Heart left ventricle (tissue), 16 donors: ENCODE data around the gene DOCK3. TPM values are rescaled to one million over a fixed set of nuclear protein-coding genes. Genes with fewer than 3 reads are reported as not detected.

Experiments
- ATAC-seq, 4 donors: fragments of 200-7000 bp; cut with Tn5 transposase; one replicate each; pipeline ENCODE4 v1.9.1; 2020 to 2022; ENCODE audit warnings: moderate library complexity in 4 of 4, mild to moderate bottlenecking in 3 of 4, moderate number of reproducible peaks in 1 of 4
- DNase-seq, 5 donors: peaks; one replicate each; pipeline ENCODE4 v3.0.0-alpha.2; 2020
- H3K27ac ChIP-seq, 12 donors: fragments of 200-600 bp; sonication (generic) in 4 of 12; one replicate each; pipeline versions ENCODE4 v1.5.0 to v1.8.0; 2016 to 2022; ENCODE audit warnings: mild to moderate bottlenecking in 2 of 12
- H3K27me3 ChIP-seq, 9 donors: fragments of 200-600 bp; sonication (generic) in 2 of 9; one replicate each; pipeline versions ENCODE4 v1.5.1 to v1.8.0; 2016 to 2022; ENCODE audit warnings: mild to moderate bottlenecking in 3 of 9
- H3K36me3 ChIP-seq, 9 donors: fragments of 200-600 bp; sonication (generic) in 2 of 9; one replicate each; pipeline versions ENCODE4 v1.5.0 to v1.8.0; 2018 to 2022; ENCODE audit warnings: mild to moderate bottlenecking in 2 of 9
- H3K4me1 ChIP-seq, 12 donors: fragments of 200-600 bp; sonication (generic) in 4 of 12; one replicate each; pipeline versions ENCODE4 v1.5.0 to v1.8.0; 2016 to 2022; ENCODE audit warnings: mild to moderate bottlenecking in 3 of 12
- H3K4me3 ChIP-seq, 12 donors: fragments of 200-600 bp; sonication (generic) in 4 of 12; one replicate each; pipeline versions ENCODE4 v1.5.0 to v1.8.0; 2017 to 2022; ENCODE audit warnings: mild to moderate bottlenecking in 9 of 12, moderate library complexity in 4 of 12
- H3K9me3 ChIP-seq, 12 donors: fragments of 200-600 bp; sonication (generic) in 4 of 12; one replicate each; pipeline versions ENCODE4 v1.5.0 to v1.8.0; 2016 to 2022; ENCODE audit warnings: mild to moderate bottlenecking in 1 of 12
- CTCF ChIP-seq, 12 donors: fragments of 200-600 bp; sonication (generic) in 4 of 12; IDR thresholded peaks; one replicate each; pipeline versions ENCODE4 v1.5.0 to v1.8.0; 2018 to 2022; ENCODE audit warnings: antibody characterized with exemption in 12 of 12, mild to moderate bottlenecking in 5 of 12
- POLR2A ChIP-seq, 2 donors: fragments of 450-650 bp; IDR thresholded peaks; one replicate each; pipeline ENCODE4 v1.6.1; 2017; ENCODE audit warnings: antibody characterized with exemption in 2 of 2, mild to moderate bottlenecking in 2 of 2, moderate library complexity in 2 of 2
- WGBS, 4 donors: extraction: QIAGEN DNeasy Blood & Tissue Kit in 2 of 4; methylation state at CpG; one replicate each; pipeline versions ENCODE4 v1.1.5 to v1.1.7; 2013 to 2018; 5-methylcytosine and 5-hydroxymethylcytosine counted together
- intact Hi-C, 10 donors: fragments of 100-400 bp; cut with DNase I; formaldehyde crosslinking; loops; one replicate each; pipeline versions ENCODE4 v1.11.1 to v1.14.2; 2022
- microRNA-seq, 4 donors: library from miRNA; unstranded; fragments of <30 nt; microRNA quantifications; one replicate each; pipeline versions ENCODE4 to v1.2.0, GENCODE V29; 2017 to 2020
- polyA plus RNA-seq, 2 donors: library from polyadenylated mRNA; stranded (reverse); fragments of 200-250 nt; gene quantifications; one replicate each; pipeline ENCODE4 v1.2.3, GENCODE V29; 2013
- total RNA-seq, 9 donors: library from RNA; depleted of rRNA in 2 of 9; stranded (reverse); fragments of >200 nt in 2 of 9; fragmentation: NEBNext Ultra II Directional in 3 of 9; extraction: Animal tissue kit (Norgen Biotek cat#: 25700) in 3 of 9; gene quantifications; one replicate each; pipeline versions ENCODE4 v1.1.0 to v1.2.4, GENCODE V29; 2016 to 2023
- donor health status: ischemic (EF 13 %, LVEDD 7.1; RV severe dilation, severe dysfunction).
- donor health status: healthy with polysubstance abuse.
- donor health status: DM: no; HTN: yes; CAD: no.
- donor health status: DM: no; HTN: no; CAD: no.
- donor health status: ischemic (EF 25% LVEDD 6.9; RV normal size, moderate dysfunction).
- donor health status: ischemic (EF 25% LVEDD 5.7; RV mildly dilated, moderate dysfunction).
- donor health status: healthy.
- donor health status: DM: yes; HTN: yes; CAD: no.
- donor health status: ischemic (EF 35%, LVEDD 5.7; RV mildly dilated, moderate dysfunction).
- donor health status: nonischemic (EF 11% LVEDD 7.7; RV severe dilation, severe dysfunction).
- donor health status: DM: yes; HTN: yes; CAD: no.
- donor health status: PGD.
- donor health status: ischemic (EF 29% LVEDD 5.4; RV normal size, mild dysfunction).
- donor health status: nonischemic (EF 23%, LVEDD 6.1; RV moderate dilation, normal function).

Gene DOCK3
- total and polyA plus RNA-seq, 11 donors, result 2.0 to 6.7 (median 4.8) TPM

- intact Hi-C loops, result no loop called here
- DNase-seq (no peak), ATAC-seq (no peak)
- WGBS, 4 donors, result 91 to 97% (median 96%) methylated on average over 3 of the region's 3 CpGs
- H3K4me3 ChIP-seq, result no peak overlapping the region
- no peak overlapping the region for H3K27ac ChIP-seq
- TF ChIP-seq CTCF (IDR thresholded peaks at IDR 0.05), result no peak
- TF ChIP-seq POLR2A (IDR thresholded peaks at IDR 0.05), result no peak
- no peaks in the 10 kb centered on the region for H3K4me1 ChIP-seq
- H3K36me3 ChIP-seq, result peaks cover 0 to 91% (median 86%) of the 10 kb centered on the region in 9 donors
- H3K9me3 ChIP-seq, result no peaks in the 10 kb centered on the region
- H3K27me3 ChIP-seq, result no peaks in the 10 kb centered on the region
Observed at GRCh38 chr3:51429138-51429537, 754.4 kb downstream of the DOCK3 start.

Small RNA genes lying within 50 kb of the gene (microRNA-seq; reads per million reads assigned to microRNA genes)
- 4.8 to 31.4 (median 16.4) reads per million in 4 donors for gene MIR4787

Other genes starting within 250 kb of the DOCK3 start
- 1 to 10 TPM in 8 of 9 donors, under 1 TPM in 1; 0.95 to 3.6 (median 2.7) TPM for gene CACNA2D2, start 171.3 kb upstream of the DOCK3 start, total RNA-seq
- 1 to 10 TPM in 1 of 2 donors, under 1 TPM in 1; 0.49 to 1.5 TPM for gene CACNA2D2, start 171.3 kb upstream of the DOCK3 start, polyA plus RNA-seq
- 10 to 100 TPM; 25.4 to 56.8 (median 40.0) TPM for gene C3orf18, start 107.2 kb upstream of the DOCK3 start, total RNA-seq
- gene C3orf18, start 107.2 kb upstream of the DOCK3 start, polyA plus RNA-seq, result 10 to 100 TPM; 28.7 to 28.9 TPM
- 10 to 100 TPM in 7 of 9 donors, 1 to 10 TPM in 2; 7.8 to 19.7 (median 13.8) TPM for gene HEMK1, start 105.4 kb upstream of the DOCK3 start, total RNA-seq
- 10 to 100 TPM; 10.9 to 16.7 TPM for gene HEMK1, start 105.4 kb upstream of the DOCK3 start, polyA plus RNA-seq
- gene CISH, start 63.2 kb upstream of the DOCK3 start, total RNA-seq, result 10 to 100 TPM; 10.1 to 57.0 (median 20.3) TPM
- 10 to 100 TPM in 1 of 2 donors, 1 to 10 TPM in 1; 6.9 to 30.1 TPM for gene CISH, start 63.2 kb upstream of the DOCK3 start, polyA plus RNA-seq
- 100 to 1,000 TPM; 239 to 398 (median 316) TPM for gene MAPKAPK3, start 57.8 kb upstream of the DOCK3 start, total RNA-seq
- 100 to 1,000 TPM; 226 to 247 TPM for gene MAPKAPK3, start 57.8 kb upstream of the DOCK3 start, polyA plus RNA-seq